Ovary (tissue), 9 donors: ENCODE measurements around the gene EHD3. TPM values are rescaled to one million over a fixed set of nuclear protein-coding genes. Genes with fewer than 3 reads are reported as not detected.
A peak's percentile ranks its signal among the peaks of the same experiment; 100 is the strongest.

ENCODE experiments used
- DNase-seq, 5 donors: peaks; one replicate each; pipeline ENCODE4 v3.0.0-alpha.2; 2019 to 2020
- H3K27ac ChIP-seq, 2 donors: fragments of 200-600 bp; one replicate each; pipeline versions ENCODE4 v1.5.1 to v1.8.0; 2019 to 2022
- H3K27me3 ChIP-seq: fragments of 200-600 bp; one replicate; pipeline ENCODE4 v1.8.0; 2022
- H3K36me3 ChIP-seq: fragments of 200-600 bp; sonication (generic); one replicate; pipeline ENCODE4 v1.5.1; 2019
- H3K4me1 ChIP-seq: one replicate; pipeline ENCODE4 v1.8.1; 2013; ENCODE audit warnings: mild to moderate bottlenecking, moderate library complexity; ENCODE audit not compliant: insufficient read depth
- H3K4me3 ChIP-seq: fragments of 200-600 bp; sonication (generic); one replicate; pipeline ENCODE4 v1.5.1; 2017
- H3K9me3 ChIP-seq, 2 donors: fragments of 200-600 bp in 1 of 2; sonication (generic) in 1 of 2; one replicate each; pipeline versions ENCODE4 v1.5.1 to v1.8.1; 2013 to 2019; ENCODE audit warnings: mild to moderate bottlenecking in 1 of 2, moderate library complexity in 1 of 2
- EP300 ChIP-seq: sonication (generic); formaldehyde crosslinking; IDR thresholded peaks from one replicate; pipeline ENCODE4 v1.6.1; 2017; ENCODE audit warnings: antibody characterized with exemption
- POLR2A ChIP-seq: fragments of 450-650 bp; IDR thresholded peaks from one replicate; pipeline ENCODE4 v1.6.1; 2017; ENCODE audit warnings: antibody characterized with exemption, mild to moderate bottlenecking, moderate library complexity
- WGBS, 3 donors: extraction: QIAGEN DNeasy Blood & Tissue Kit in 1 of 3; methylation state at CpG; one replicate each; pipeline versions ENCODE4 v1.1.5 to v1.1.7; 2013 to 2017; 5-methylcytosine and 5-hydroxymethylcytosine counted together
- intact Hi-C, 4 donors: fragments of 100-400 bp; cut with DNase I; formaldehyde crosslinking; loops; one replicate each; pipeline versions ENCODE4 v1.11.0 to v1.15.1; 2022 to 2023
- polyA plus RNA-seq, 2 donors: library from polyadenylated mRNA; stranded (reverse); fragments of 200-250 nt in 1 of 2; fragments of 350-450 nt in 1 of 2; fragmentation: Illumina TruSeq in 1 of 2; extraction: RNeasy Lipid Tissue Mini Kit (QIAGEN cat#74804) in 1 of 2; gene quantifications; one replicate each; pipeline ENCODE4 v1.2.3, GENCODE V29; 2013 to 2014
- total RNA-seq, 7 donors: library from RNA; depleted of rRNA in 2 of 7; stranded (reverse); fragments of >200 nt in 2 of 7; fragmentation: NEBNext Ultra II Directional in 3 of 7; extraction: Animal tissue kit (Norgen Biotek cat#: 25700) in 3 of 7; gene quantifications; one replicate each; pipeline versions ENCODE4 v1.1.0 to v1.2.4, GENCODE V29; 2016 to 2023
- TF ChIP-seq, protein P1 (sequence below), 3 donors: fragments of 450-650 bp in 2 of 3; fragments of 200-600 bp in 1 of 3; IDR thresholded peaks; one replicate each; pipeline versions ENCODE4 v1.5.1 to v1.8.0; 2016 to 2022; ENCODE audit warnings: antibody characterized with exemption in 3 of 3, mild to moderate bottlenecking in 1 of 3
- donor health status: DM: no; HTN: no; CAD: no; lungs with moderate emphysema.
- donor health status: DM: no; HTN: no; CAD: no.
- donor health status: Bipolar disorder and iron deficiency.
- donor health status: DM: yes; HTN: yes; CAD: no.
- donor health status: DM: no; HTN: no; CAD: no.
- donor health status: DM: yes; HTN: yes; CAD: no.

Gene EHD3
- total and polyA plus RNA-seq, 9 donors: 2.8 to 10.6 (median 3.5) TPM

DNA sequence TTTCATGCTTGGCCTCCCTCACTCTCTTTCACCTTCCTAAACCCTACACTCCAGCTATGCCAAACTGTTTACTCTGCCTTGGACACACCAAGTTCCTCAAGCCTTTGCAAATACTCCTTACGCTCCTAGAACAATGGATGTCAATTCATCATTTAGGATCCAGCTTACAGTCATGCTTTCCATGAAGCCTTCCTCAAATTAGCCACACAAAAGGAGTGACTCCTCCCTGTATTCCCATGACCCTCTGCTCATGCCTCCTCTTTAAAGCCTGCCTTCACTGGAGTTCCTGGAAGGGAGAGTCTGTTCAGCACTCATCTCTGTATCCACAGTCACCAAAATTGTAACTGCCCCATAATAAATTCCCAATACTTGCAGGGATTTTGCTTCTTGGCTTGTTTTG, 721 bp upstream of the EHD3 start:
- no peak for DNase-seq
- Histone ChIP-seq H3K36me3 (no peaks in the 10 kb centered on the region), H3K27me3 (no peaks in the 10 kb centered on the region), H3K4me1 (peaks cover 2% of the 10 kb centered on the region), H3K9me3 (no peaks in the 10 kb centered on the region), H3K27ac (no peak overlapping the region), H3K4me3 (no peak overlapping the region)
- intact Hi-C loops: loop anchor here in 1 of 4 donors (10.0 kb wide), 1 partner anchor 102 kb away; no protein-coding TSS in a partner anchor
- WGBS, 3 donors: 91 to 96% (median 96%) methylated on average over 1 of the region's 1 CpG
- TF ChIP-seq EP300: no peak
- no peak for TF ChIP-seq POLR2A
- TF ChIP-seq, protein P1, sequence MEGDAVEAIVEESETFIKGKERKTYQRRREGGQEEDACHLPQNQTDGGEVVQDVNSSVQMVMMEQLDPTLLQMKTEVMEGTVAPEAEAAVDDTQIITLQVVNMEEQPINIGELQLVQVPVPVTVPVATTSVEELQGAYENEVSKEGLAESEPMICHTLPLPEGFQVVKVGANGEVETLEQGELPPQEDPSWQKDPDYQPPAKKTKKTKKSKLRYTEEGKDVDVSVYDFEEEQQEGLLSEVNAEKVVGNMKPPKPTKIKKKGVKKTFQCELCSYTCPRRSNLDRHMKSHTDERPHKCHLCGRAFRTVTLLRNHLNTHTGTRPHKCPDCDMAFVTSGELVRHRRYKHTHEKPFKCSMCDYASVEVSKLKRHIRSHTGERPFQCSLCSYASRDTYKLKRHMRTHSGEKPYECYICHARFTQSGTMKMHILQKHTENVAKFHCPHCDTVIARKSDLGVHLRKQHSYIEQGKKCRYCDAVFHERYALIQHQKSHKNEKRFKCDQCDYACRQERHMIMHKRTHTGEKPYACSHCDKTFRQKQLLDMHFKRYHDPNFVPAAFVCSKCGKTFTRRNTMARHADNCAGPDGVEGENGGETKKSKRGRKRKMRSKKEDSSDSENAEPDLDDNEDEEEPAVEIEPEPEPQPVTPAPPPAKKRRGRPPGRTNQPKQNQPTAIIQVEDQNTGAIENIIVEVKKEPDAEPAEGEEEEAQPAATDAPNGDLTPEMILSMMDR (IDR thresholded peaks at IDR 0.05): no peak

DNA sequence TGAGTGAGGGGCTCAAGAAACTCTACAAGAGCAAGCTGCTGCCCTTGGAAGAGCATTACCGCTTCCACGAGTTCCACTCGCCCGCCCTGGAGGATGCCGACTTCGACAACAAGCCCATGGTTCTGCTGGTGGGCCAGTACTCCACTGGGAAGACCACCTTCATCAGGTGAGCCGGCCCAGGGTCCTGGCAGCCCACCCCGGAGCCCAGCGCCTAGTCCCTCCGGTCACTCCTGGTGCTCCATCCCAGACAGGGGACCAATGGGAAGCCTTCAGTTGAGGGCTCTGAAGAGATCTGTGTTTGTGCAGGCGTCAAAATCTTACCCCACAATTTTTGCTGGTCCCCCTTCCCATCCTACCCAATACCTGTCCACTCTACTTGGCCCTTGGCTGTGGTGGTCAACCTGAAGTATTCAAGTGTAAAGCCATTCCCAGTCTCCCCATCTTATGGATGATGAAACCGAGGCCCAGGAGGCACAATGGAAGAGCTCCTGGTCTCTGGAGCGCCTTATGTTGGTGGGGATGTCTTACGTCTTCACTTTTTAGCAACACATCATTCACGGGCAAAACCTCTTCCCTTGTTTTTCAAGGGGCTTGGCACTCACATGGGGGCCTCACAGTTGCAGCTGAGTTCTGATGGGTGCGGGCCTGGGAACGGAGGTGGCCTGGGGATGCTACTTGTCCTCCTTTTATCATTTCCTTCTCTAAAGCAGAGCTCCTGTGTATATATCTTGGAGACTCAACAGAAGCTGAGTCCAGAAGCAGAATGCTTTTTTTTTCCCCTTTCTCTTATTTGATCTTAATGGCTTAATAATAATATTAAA, 941 bp downstream of the EHD3 start:
- H3K36me3 ChIP-seq: no peaks in the 10 kb centered on the region
- TF ChIP-seq, protein P1 (IDR thresholded peaks at IDR 0.05): no peak
- TF ChIP-seq POLR2A (no peak), EP300 (no peak)
- no peak for DNase-seq
- peaks cover 2% of the 10 kb centered on the region for H3K4me1 ChIP-seq
- intact Hi-C loops: loop anchor here in 1 of 4 donors (5.0 to 10.0 kb wide), 2 partner anchors 100 to 1958 kb away; no protein-coding TSS in a partner anchor
- H3K9me3 ChIP-seq: no peaks in the 10 kb centered on the region
- no peaks in the 10 kb centered on the region for H3K27me3 ChIP-seq
- WGBS, 3 donors: 48 to 51% (median 49%) methylated on average over 16 to 17 of the region's 17 CpGs
- peak overlapping the region; percentile 69 for H3K4me3 ChIP-seq
- H3K27ac ChIP-seq: no peak overlapping the region

DNA sequence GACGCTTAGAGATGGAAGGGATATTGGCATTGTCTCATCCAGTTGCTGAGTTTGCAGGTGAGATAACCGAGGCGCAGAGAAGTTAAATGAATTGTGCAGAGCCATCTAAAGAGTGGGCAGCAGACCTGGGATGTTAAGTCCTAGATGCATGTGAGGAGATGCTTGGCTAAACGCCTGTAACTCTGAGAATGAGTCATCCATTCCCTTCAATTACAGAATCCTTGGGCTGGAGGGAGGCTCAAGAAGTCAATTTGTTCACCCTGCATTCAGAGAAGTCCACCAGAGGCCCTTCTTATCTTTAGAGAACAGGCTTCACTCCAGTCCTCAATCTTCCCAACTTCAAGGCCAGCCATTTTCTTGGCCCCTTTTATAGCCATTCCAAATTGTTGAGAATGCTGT, 1.6 kb downstream of the EHD3 start:
- H3K4me3 ChIP-seq: no peak overlapping the region
- intact Hi-C loops: loop anchor here in 1 of 4 donors (5.0 to 10.0 kb wide), 2 partner anchors 99 to 1958 kb away; no protein-coding TSS in a partner anchor
- H3K27ac ChIP-seq: no peak overlapping the region
- DNase-seq: no peak
- H3K4me1 ChIP-seq: peaks cover 2% of the 10 kb centered on the region
- H3K36me3 ChIP-seq: no peaks in the 10 kb centered on the region
- 77 to 82% (median 80%) methylated on average over 4 of the region's 4 CpGs for WGBS, 3 donors
- H3K27me3 ChIP-seq: no peaks in the 10 kb centered on the region
- H3K9me3 ChIP-seq: no peaks in the 10 kb centered on the region
- no peak for TF ChIP-seq EP300
- TF ChIP-seq, protein P1 (IDR thresholded peaks at IDR 0.05): no peak

DNA sequence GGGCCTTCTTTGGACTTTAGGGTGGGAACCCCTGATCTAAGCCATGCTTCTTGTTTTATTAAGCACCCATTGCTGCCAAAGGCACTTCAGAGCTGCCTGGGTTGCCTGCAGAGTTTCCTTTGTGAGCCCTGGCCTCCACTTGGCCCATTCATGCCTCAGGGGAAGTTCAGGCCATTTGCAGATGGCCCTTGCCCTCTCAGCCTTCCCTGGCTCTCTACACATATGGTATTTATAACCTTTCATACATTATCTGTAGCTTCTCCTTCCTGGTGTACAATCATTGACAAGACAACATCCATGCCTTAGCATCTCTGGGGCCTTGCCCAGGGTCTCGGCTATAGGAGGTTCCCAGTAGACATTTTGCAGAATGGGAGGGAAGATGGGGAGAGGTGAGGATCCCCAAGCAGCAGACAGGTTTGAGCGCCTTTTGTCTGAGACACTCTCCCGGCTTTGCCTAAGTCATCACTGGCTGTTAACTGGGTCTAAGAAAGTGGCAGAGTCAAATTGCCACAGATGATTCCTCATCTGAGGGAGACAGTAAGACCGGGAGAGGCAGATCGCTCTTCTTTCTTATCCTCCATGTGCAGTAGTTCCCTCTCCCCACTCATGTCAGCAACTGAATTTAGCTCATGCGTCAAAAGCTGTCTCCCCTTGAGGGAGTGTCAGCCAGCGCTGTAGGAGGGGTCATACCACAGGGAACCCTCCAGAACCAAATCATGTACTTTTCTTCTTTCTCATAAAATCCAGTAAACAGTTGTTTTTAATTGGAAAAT, 2.7 kb downstream of the EHD3 start:
- no peaks in the 10 kb centered on the region for H3K27me3 ChIP-seq
- peaks cover 2% of the 10 kb centered on the region for H3K4me1 ChIP-seq
- no peak for DNase-seq
- H3K9me3 ChIP-seq: no peaks in the 10 kb centered on the region
- H3K36me3 ChIP-seq: no peaks in the 10 kb centered on the region
- no peak overlapping the region for H3K27ac ChIP-seq
- WGBS, 3 donors: 64 to 95% (median 81%) methylated on average over 7 of the region's 7 CpGs
- H3K4me3 ChIP-seq: no peak overlapping the region
- intact Hi-C loops: loop anchor here in 1 of 4 donors (5.0 to 10.0 kb wide), 2 partner anchors 98 to 1959 kb away; no protein-coding TSS in a partner anchor
- no peak for TF ChIP-seq POLR2A
